HG03439 (cell line): Measurements from ENCODE around the gene PPFIA2.
A peak's percentile ranks its signal among the peaks of the same experiment; 100 is the strongest.

Experiments used
- ATAC-seq: cut with Tn5 transposase; IDR thresholded peaks from one replicate; pipeline ENCODE4 v1.9.1; 2021; ENCODE audit warnings: mild to moderate bottlenecking, moderate library complexity; ENCODE audit not compliant: unreplicated experiment

Gene PPFIA2

DNA sequence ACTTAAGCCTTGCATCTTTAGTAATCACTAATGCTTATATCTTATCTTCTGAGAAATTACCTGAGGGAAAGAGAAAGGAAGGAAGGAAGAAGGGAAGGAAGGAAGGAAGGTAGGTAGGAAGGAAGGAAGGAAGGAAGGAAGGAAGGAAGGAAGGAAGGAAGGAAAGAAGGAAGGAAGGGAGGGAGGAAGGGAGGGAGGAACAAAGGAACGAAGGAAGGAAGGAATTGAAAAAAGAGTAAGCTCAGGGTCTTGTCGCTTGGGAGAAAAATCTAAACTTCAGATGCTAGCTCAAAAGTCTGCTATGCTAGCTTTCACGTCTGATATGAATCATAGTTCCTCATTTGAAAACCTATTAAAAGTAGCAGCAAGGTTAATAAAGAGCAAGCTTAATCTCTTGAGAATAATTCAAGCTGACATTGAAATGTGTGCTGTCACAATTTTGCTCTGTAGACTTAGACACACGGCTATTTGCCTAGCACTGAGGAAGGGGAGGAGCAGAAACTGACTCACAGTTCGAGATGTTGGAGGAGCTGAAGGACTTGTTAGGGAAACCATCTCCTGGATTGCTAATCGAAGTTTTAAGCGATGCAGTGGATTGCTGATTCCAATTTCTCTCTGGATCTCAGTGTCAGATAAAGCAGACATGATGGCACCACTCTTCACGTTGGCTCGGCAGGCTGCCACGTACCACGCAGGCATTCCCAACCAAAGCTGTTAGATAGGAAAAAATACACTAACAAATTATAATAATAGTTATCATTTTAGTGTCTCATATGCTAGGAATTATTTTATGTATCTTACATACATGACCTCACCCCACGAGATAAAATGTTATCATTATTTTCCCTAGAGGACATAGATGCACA is 464.6 kb downstream of the PPFIA2 start:
- ATAC-seq, result peak; percentile 50

GRCh38 chr12:81288651-81289050 is 470.5 kb downstream of the PPFIA2 start:
- ATAC-seq, result no peak

GRCh38 chr12:81284137-81284536 is 475.0 kb downstream of the PPFIA2 start:
- no peak for ATAC-seq

DNA sequence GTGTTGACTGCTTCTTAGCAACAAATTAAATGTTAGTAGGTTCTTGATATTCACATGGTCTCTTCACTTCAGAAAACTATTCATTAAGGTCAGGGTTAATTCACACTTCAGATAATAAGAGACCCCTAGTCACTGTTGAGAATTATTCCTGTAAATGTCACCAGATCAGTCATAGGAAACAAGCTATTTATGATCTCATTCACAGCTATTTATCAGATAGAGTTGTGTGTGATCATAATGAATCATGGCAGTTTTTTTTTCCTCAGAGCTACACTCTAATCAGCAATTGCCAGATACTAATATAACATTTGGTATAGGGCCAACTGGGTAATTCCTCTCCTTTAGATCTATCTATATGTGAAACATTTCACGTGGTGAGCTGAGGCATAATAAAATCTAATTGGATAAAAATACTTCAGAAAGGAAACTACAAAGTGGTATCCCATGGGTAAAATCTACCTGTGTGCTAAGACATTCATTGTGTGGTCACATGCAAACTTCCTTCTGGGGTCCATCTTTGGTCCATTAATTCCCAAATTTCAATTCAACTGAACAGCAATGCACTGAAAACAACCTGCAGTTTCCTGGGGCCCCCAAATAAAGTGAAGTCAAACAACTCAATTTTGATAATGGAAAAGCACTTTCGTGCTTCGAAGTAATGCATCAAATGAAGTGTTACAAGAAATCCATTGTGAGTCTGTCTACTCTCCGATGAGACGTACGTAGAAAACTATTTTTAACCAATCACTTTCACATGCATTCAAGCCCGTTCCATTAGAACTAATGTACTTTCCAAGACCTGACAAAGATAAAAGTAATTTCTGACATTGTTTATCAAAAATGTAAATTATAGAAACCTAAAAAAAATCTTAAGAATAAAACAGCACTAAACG is 484.3 kb downstream of the PPFIA2 start:
- ATAC-seq, result no peak

GRCh38 chr12:81270385-81270784 is 488.8 kb downstream of the PPFIA2 start:
- no peak for ATAC-seq

GRCh38 chr12:81263072-81263471 is 496.1 kb downstream of the PPFIA2 start:
- ATAC-seq, result no peak

DNA sequence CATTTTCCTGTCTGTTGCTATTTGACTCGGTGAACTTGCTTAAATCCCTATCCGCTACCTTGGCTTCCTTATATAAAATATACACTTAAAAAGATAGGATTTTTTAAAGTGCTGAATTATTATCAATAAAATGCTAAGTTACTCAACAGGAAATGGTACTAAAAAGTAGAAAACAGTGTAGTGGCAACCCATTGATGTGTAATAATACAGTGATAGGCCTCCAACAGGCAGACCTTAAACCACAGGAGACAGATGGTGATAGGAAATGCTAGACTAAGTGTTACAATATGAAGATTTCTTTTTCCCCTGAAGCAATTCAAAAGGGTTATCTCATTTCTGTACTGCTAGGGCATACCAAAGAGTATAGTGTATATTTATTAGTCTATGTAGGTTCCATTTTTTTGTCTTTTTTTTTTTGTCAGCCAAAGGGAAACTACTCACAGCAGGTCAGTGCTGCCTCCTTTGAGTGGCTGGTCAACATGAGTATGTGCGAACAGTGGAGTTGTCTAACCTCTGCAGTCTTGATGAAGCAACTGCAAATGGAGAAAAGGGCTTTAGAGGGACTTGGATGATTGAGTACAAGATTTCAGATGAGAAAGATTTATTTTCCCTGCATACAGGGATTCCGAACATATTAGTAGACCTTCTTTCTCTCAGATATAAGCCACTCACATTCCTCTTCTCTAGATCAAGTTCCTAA is 497.5 kb downstream of the PPFIA2 start:
- ATAC-seq, result no peak

- ATAC-seq, result no peak
Observed at GRCh38 chr12:81259360-81259759, 499.8 kb downstream of the PPFIA2 start.

DNA sequence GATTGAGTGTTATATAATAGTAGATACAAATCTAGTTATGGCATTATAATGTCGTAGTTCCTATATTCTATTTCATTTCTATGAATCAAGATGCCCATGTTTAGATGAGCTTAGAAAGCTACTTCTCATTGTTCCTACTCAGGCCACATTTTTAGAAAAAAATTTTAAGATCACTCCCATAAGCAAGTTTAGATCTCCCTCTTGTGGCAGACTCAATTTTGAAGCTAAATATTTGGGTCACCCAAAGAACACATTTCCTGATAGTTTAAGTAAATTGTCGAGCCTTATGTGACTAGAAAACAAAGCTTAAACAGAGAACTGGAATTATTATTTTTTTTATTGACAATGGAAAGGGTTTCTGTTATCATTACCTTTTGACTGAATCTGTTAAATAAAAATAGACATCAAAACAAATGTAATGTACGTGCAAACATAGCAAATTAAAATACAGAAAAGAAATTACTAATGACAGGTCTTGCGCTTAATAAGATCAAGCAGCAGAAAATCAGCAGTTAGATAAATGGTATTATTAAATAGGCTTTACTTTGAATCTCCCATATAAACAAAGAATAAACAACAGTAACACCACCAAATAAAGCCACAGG is 501.1 kb downstream of the PPFIA2 start:
- no peak for ATAC-seq

- ATAC-seq, result no peak
Observed at GRCh38 chr12:81255947-81256346, 503.2 kb downstream of the PPFIA2 start.

DNA sequence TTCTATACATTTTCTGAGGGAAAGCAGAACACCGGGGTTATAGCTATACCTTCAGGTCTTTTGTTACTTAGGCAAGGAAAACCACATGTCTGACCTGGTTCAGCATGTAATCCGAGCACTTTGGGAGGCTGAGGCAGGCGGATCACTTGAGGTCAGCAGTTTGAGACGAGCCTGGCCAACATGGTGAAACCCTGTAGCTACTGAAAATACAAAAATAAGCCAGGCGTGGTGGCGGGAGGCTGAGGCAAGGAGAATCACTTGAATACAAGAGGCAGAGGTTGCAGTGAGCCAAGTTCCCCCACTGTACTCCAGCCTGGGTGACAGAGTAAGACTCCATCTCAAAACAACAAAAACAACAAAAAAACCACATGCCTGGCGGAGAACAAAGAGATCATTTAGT is 503.7 kb downstream of the PPFIA2 start:
- ATAC-seq, result no peak

DNA sequence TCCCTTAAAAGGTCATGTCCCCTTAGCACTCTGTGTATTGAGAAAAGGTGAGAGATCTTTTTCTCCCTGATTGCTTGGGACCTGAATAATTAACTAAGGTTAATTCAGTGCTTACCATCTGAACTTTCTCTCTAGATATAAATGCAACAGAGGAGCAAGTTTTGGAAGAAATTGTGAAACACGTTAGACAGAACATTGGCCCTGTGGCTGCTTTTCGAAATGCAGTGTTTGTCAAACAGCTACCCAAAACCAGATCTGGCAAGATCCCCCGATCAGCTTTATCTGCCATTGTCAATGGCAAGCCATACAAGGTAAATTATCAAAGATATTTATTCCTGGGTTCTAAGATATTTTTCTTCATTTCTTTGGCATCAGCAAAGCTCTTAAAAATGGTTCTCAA is 505.8 kb downstream of the PPFIA2 start:
- ATAC-seq, result no peak

GRCh38 chr12:81252228-81252627 is 506.9 kb downstream of the PPFIA2 start:
- no peak for ATAC-seq

DNA sequence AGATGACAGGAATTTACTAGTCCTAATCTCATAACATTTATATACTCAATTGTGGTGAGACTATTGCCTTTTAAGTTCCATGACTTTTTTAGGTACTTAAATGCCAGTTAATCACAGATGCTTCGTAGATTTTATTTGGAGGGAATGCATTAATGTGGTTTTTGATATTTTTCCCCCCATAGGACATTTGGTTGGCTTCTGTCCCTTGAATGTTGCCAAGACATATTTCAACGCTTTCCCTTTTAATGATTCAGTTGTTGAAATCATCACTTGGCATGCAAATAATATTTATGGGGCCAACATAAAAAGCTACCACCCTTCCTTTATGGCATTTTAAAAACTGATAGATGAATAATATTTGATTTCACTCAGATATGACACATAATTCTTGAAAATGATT is 509.2 kb downstream of the PPFIA2 start:
- ATAC-seq, result no peak

GRCh38 chr12:81245907-81246570 is 513.1 kb downstream of the PPFIA2 start:
- ATAC-seq, result no peak

DNA sequence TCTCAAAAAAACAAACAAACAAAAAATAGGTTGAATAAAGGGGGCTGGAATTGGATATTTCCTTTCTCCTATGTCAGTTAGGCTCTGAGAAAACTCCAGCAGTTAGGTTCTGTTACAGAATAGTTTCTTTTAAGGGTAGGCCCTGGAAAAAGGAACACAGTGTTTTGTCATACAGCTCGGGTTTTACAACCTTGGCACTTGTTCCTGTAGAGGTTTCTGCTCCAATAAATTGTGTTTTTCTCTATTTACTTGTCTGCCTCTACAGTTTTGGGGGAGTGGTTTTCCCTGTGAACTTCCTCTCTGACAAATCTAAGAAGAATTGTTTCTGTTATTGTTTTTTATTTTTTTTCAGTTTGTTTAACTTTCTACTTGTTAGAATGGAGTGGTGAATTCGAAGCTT is 513.7 kb downstream of the PPFIA2 start:
- no peak for ATAC-seq

DNA sequence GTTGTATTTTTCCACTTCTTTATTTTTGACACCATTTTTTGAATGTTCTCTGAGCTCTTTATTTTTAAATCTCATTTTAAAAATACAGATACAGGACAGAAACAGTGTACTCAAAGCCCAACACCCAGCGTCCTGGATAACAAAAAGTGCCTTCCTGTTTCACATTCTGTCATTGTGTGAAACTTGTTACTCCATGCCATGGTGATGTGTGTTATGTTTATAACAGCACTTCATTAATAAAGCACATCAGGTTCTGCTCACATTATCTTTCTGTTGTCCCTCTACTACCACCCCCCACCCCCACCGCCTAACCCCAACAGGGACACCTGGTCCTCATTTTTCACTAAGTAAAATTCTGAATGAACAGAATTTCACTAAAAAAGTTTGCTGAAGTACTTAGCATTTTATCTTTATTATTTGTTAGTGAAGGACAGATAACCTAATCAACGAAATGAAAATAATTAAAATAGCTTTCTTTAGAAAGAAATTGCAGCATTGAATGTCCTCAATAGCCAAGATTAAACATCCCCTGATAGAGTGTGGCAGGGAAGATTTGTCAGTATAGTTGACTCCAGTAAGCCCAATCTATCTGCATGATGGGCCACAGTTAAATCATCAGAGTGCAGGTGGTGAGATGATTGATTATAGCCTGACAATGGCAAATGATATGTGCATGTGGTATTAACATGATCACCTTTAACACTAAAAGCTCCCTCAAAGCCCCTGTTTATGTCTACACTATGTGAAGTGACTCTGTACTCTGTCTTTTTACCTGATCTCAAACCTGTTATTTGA is 527.4 kb downstream of the PPFIA2 start:
- ATAC-seq, result no peak

DNA sequence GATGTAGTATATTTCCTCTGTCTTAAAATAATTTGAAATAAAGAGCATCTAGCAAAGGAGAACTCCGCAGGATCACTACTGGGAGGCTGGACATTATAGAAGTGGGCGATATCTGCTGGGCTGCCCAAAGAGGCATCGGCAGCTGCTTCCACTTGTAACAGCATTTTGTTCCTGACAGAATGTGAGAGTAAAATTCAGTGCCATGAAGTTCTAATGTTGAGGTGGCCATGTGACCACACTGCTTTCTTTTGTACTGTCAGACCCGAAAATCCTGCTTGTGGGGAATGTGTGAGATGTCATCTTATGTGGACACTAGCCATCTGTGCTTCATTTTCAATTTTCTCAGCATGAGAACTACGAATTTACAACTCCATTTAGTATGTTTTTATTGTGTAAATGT is 529.4 kb downstream of the PPFIA2 start:
- ATAC-seq, result no peak

GRCh38 chr12:81224626-81225025 is 534.5 kb downstream of the PPFIA2 start:
- ATAC-seq, result no peak
